Endothelial cell (in vitro differentiated cells): ENCODE data around the gene HAT1. TPM values are rescaled to one million over a fixed set of nuclear protein-coding genes. Genes with fewer than 3 reads are reported as not detected.

ENCODE experiments used
- DNase-seq: peaks from one replicate; pipeline ENCODE4 v3.0.0; 2021; ENCODE audit warnings: low spot score
- H3K27ac Mint-ChIP-seq: one replicate; pipeline ENCODE4 v1.8.0; 2021; ENCODE audit warnings: mixed read lengths, inconsistent platforms; ENCODE audit not compliant: unreplicated experiment
- H3K27me3 Mint-ChIP-seq: one replicate; pipeline ENCODE4 v1.8.0; 2021; ENCODE audit warnings: mild to moderate bottlenecking, moderate library complexity, mixed read lengths, inconsistent platforms; ENCODE audit not compliant: unreplicated experiment
- H3K36me3 Mint-ChIP-seq: one replicate; pipeline ENCODE4 v1.8.0; 2021; ENCODE audit warnings: mild to moderate bottlenecking, low read depth, mixed read lengths, inconsistent platforms; ENCODE audit not compliant: unreplicated experiment
- H3K4me1 Mint-ChIP-seq: one replicate; pipeline ENCODE4 v1.8.0; 2021; ENCODE audit warnings: mild to moderate bottlenecking, mixed read lengths, inconsistent platforms; ENCODE audit not compliant: unreplicated experiment
- H3K4me3 Mint-ChIP-seq: one replicate; pipeline ENCODE4 v1.8.0; 2021; ENCODE audit warnings: mild to moderate bottlenecking, mixed read lengths, inconsistent platforms; ENCODE audit not compliant: unreplicated experiment
- H3K9me3 Mint-ChIP-seq: one replicate; pipeline ENCODE4 v1.8.0; 2021; ENCODE audit warnings: mixed read lengths, inconsistent platforms; ENCODE audit not compliant: unreplicated experiment
- total RNA-seq: library from RNA; stranded (reverse); fragmentation: NEBNext Ultra II Directional; extraction: Animal tissue kit (Norgen Biotek cat#: 25700); gene quantifications from one replicate; pipeline ENCODE4 v1.2.1, GENCODE V29; 2021; ENCODE audit not compliant: unreplicated experiment
- TF ChIP-seq, protein P1 (sequence below): fragments of 200-600 bp; sonication (generic); IDR thresholded peaks from one replicate; pipeline ENCODE4 v1.5.0; 2021; ENCODE audit warnings: antibody characterized with exemption; ENCODE audit not compliant: unreplicated experiment

The HAT1 gene
- total RNA-seq, 1 donor from 2014 or later = 22.8 TPM

GRCh38 chr2:171959998-171960397, 37.7 kb downstream of the HAT1 start:
- H3K4me3 Mint-ChIP-seq = no peak overlapping the region

GRCh38 chr2:171960570-171960969, 38.3 kb downstream of the HAT1 start:
- H3K36me3 Mint-ChIP-seq = no peaks in the 10 kb centered on the region
- H3K4me3 Mint-ChIP-seq = no peak overlapping the region
- no peak overlapping the region for H3K27ac Mint-ChIP-seq

More at GRCh38 chr2:171959998-171960397, 37.7 kb downstream of the HAT1 start:
- TF ChIP-seq, protein P1, sequence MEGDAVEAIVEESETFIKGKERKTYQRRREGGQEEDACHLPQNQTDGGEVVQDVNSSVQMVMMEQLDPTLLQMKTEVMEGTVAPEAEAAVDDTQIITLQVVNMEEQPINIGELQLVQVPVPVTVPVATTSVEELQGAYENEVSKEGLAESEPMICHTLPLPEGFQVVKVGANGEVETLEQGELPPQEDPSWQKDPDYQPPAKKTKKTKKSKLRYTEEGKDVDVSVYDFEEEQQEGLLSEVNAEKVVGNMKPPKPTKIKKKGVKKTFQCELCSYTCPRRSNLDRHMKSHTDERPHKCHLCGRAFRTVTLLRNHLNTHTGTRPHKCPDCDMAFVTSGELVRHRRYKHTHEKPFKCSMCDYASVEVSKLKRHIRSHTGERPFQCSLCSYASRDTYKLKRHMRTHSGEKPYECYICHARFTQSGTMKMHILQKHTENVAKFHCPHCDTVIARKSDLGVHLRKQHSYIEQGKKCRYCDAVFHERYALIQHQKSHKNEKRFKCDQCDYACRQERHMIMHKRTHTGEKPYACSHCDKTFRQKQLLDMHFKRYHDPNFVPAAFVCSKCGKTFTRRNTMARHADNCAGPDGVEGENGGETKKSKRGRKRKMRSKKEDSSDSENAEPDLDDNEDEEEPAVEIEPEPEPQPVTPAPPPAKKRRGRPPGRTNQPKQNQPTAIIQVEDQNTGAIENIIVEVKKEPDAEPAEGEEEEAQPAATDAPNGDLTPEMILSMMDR = no peak
- Mint-ChIP-seq H3K27ac (no peak overlapping the region), H3K27me3 (no peaks in the 10 kb centered on the region), H3K9me3 (no peaks in the 10 kb centered on the region), H3K4me1 (peaks cover 6% of the 10 kb centered on the region), H3K36me3 (no peaks in the 10 kb centered on the region)
- no peak for DNase-seq

DNA sequence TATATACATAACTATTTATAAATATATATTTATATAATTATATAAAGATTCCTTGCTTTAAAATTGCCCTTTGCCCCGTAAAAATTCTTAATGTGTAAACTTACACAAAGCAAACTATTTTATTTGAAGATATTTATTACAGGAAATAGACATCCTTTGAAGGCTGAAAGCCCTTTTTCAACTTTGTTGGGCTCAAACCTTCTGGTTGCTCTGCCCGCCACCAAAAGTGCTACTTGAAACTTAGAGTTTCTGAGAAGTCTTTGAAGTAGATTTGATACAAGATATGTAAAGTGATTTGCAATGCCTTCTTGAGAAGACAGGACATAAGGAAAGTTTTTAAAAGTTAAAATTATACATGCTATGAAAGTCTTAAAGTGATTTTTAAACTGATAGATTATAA, 40.9 kb downstream of the HAT1 start:
- no peaks in the 10 kb centered on the region for H3K27me3 Mint-ChIP-seq
- TF ChIP-seq, protein P1 = no peak
- H3K4me3 Mint-ChIP-seq = no peak overlapping the region
- no peaks in the 10 kb centered on the region for H3K4me1 Mint-ChIP-seq
- H3K9me3 Mint-ChIP-seq = no peaks in the 10 kb centered on the region
- DNase-seq = no peak
- H3K36me3 Mint-ChIP-seq = no peaks in the 10 kb centered on the region
- no peak overlapping the region for H3K27ac Mint-ChIP-seq

More at GRCh38 chr2:171960570-171960969, 38.3 kb downstream of the HAT1 start:
- TF ChIP-seq, protein P1 = no peak
- Mint-ChIP-seq H3K27me3 (no peaks in the 10 kb centered on the region), H3K9me3 (no peaks in the 10 kb centered on the region), H3K4me1 (peaks cover 6% of the 10 kb centered on the region)
- DNase-seq = no peak

DNA sequence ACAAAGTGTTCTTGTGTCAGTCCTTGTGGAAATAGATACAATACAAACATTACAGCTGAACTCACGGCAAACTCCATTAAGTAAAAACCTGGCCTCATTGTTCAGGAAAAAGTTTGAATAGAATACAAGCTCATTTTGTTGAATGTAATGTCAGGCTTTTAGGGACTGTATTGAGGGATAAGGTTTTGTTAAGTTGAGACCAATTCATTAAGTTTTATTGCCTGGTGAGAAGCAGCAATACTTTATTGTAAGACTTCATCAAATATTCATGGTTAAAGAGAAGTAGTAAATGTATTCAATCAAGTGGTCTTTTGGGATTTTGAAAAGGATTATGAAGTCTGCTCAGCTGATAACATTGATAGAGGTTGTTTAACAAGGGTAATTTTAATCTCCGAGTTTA, 42.0 kb downstream of the HAT1 start:
- H3K27me3 Mint-ChIP-seq = no peaks in the 10 kb centered on the region
- no peaks in the 10 kb centered on the region for H3K36me3 Mint-ChIP-seq
- TF ChIP-seq, protein P1 = no peak
- H3K27ac Mint-ChIP-seq = no peak overlapping the region
- no peak for DNase-seq
- H3K4me1 Mint-ChIP-seq = no peaks in the 10 kb centered on the region
- no peaks in the 10 kb centered on the region for H3K9me3 Mint-ChIP-seq
- H3K4me3 Mint-ChIP-seq = no peak overlapping the region

- Mint-ChIP-seq H3K4me3 (no peak overlapping the region), H3K36me3 (no peaks in the 10 kb centered on the region), H3K4me1 (no peaks in the 10 kb centered on the region), H3K27ac (no peak overlapping the region), H3K9me3 (no peaks in the 10 kb centered on the region), H3K27me3 (no peaks in the 10 kb centered on the region)
- DNase-seq = no peak
- TF ChIP-seq, protein P1 = no peak
Observed at GRCh38 chr2:171965238-171965637, 43.0 kb downstream of the HAT1 start.
